RWPE1 (cell line): ENCODE results near the gene RPS18.

Source experiments
- CTCF ChIA-PET: fragments of 350-600 bp; sonication (Branson Sonifier 250); formaldehyde crosslinking; extraction: SDS; loops from one replicate; lab custom pipeline; 2021; lab: Yijun Ruan, JAX
- POLR2A ChIA-PET: fragments of 400-600 bp; formaldehyde crosslinking; extraction: SDS; loops from one replicate; lab custom pipeline; 2020; ENCODE audit warnings: antibody characterized with exemption; ENCODE audit not compliant: low non-redundant PET; lab: Yijun Ruan, JAX
- DNase-seq: peaks from one replicate; pipeline ENCODE4 v3.0.0; 2012; ENCODE audit warnings: low spot score
- H3K27ac ChIP-seq: fragments of 450-650 bp; 2 replicates; pipeline ENCODE4 v1.5.1; 2017
- CTCF ChIP-seq: fragments of 450-650 bp; conservative IDR thresholded peaks from 2 replicates; pipeline ENCODE4 v1.5.1; 2017; ENCODE audit warnings: low read depth, mild to moderate bottlenecking

Gene RPS18

GRCh38 chr6:33301877-33302276 is 30.0 kb downstream of the RPS18 start:
- CTCF ChIA-PET = no interaction called here
- no peak for TF ChIP-seq CTCF
- H3K27ac ChIP-seq = peak overlapping the region; percentile 38
- DNase-seq = no peak
- POLR2A ChIA-PET = interaction anchor here (0.7 kb wide), 1 partner anchor 41 kb away, joined by 3 read pairs; no protein-coding TSS in a partner anchor

GRCh38 chr6:33304216-33304615 is 32.3 kb downstream of the RPS18 start:
- ChIA-PET POLR2A (no interaction called here), CTCF (interaction anchor here (1.1 kb wide), 1 partner anchor 12 kb away, joined by 3 read pairs; no protein-coding TSS in a partner anchor)
- TF ChIP-seq CTCF = no peak
- peak overlapping the region; percentile 31 for H3K27ac ChIP-seq
- DNase-seq = no peak

- no peak for DNase-seq
- ChIA-PET CTCF (interaction anchor here (0.6 to 1.1 kb wide), 2 partner anchors 11 to 40 kb away, joined by 3 read pairs; no protein-coding TSS in a partner anchor), POLR2A (no interaction called here)
Measured at GRCh38 chr6:33305052-33305451, 33.2 kb downstream of the RPS18 start.

DNA sequence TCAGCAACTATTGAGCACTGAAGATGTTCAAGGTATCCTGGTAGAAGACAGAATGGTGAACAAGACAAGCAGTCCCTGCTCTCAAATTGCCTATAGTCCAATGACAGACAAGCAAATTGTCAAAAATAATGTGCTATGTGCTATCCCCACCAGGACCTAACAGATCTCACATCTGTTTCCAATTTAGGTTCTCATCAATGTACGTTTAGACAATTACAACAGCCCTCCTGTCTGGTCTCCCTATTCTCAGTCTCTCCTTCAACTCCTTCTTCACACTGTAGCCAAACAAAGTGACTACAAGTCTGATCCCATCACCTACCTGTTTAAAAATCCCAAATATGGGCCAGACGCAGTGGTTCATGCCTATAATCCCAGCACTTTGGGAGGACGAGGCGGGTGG is 34.5 kb downstream of the RPS18 start:
- CTCF ChIA-PET = no interaction called here
- no peak overlapping the region for H3K27ac ChIP-seq

More at GRCh38 chr6:33305052-33305451, 33.2 kb downstream of the RPS18 start:
- TF ChIP-seq CTCF = no peak
- peak overlapping the region; percentile 38 for H3K27ac ChIP-seq

GRCh38 chr6:33312361-33313104 is 40.7 kb downstream of the RPS18 start:
- ChIA-PET POLR2A (interaction anchor here (0.5 kb wide), 1 partner anchor 80 kb away, joined by 5 read pairs; no protein-coding TSS in a partner anchor), CTCF (interaction anchor here (0.7 to 2.8 kb wide), 2 partner anchors 13 to 33 kb away, joined by 3 to 15 read pairs; partner anchors contain the start of gene RGL2)
- peak; percentile 90 for DNase-seq
- H3K27ac ChIP-seq = peak overlapping the region; percentile 95
- TF ChIP-seq CTCF = no peak

More for the DNA sequence above, 34.5 kb downstream of the RPS18 start:
- no peak for DNase-seq
- no peak for TF ChIP-seq CTCF
- POLR2A ChIA-PET = no interaction called here

- peak overlapping the region; percentile 95 for H3K27ac ChIP-seq
- CTCF ChIA-PET = interaction anchor here (0.6 to 2.8 kb wide), 2 partner anchors 14 to 552 kb away, joined by 3 to 15 read pairs; partner anchors contain the start of gene RGL2
- POLR2A ChIA-PET = interaction anchor here (0.5 kb wide), 1 partner anchor 81 kb away, joined by 5 read pairs; no protein-coding TSS in a partner anchor
- DNase-seq = no peak
- no peak for TF ChIP-seq CTCF
Measured at GRCh38 chr6:33313105-33313708, 41.3 kb downstream of the RPS18 start.
